Common myeloid progenitor, CD34-positive (primary cell): ENCODE results near the gene MVB12A. TPM values are rescaled to one million over a fixed set of nuclear protein-coding genes. Genes with fewer than 3 reads are reported as not detected.
A peak's percentile ranks its signal among the peaks of the same experiment; 100 is the strongest.

Experiments
- CTCF ChIA-PET: fragments of 350-600 bp; sonication (Branson Sonifier 250); formaldehyde crosslinking; loops from one replicate; lab custom pipeline; 2021; ENCODE audit warnings: antibody characterized with exemption; lab: Charles Lee
- POLR2A ChIA-PET: fragments of 350-600 bp; sonication (Branson Sonifier 250); formaldehyde crosslinking; loops from one replicate; lab custom pipeline; 2021; ENCODE audit warnings: antibody characterized with exemption; lab: Charles Lee
- DNase-seq, 3 donors: peaks; one replicate each; pipeline versions ENCODE4 v3.0.0 to v3.0.0-alpha.2; 2013
- H3K27ac ChIP-seq, 2 experiments: 1 replicate in 1 of 2; 2 replicates in 1 of 2; pipeline ENCODE4 v1.7.0; 2013; ENCODE audit warnings: inconsistent platforms in 2 of 2, low read length in 2 of 2, mild to moderate bottlenecking in 2 of 2, low read depth in 1 of 2, moderate library complexity in 1 of 2; ENCODE audit not compliant: severe bottlenecking in 2 of 2, insufficient read depth in 1 of 2, poor library complexity in 1 of 2
- H3K27me3 ChIP-seq, 5 experiments: replicated peaks in 2 of 5; 1 replicate in 3 of 5; 2 replicates in 2 of 5; pipeline versions ENCODE4 v1.6.1 to v1.7.0; 2013; ENCODE audit warnings: low read length in 4 of 5, mild to moderate bottlenecking in 2 of 5, moderate library complexity in 2 of 5, inconsistent platforms in 1 of 5; ENCODE audit not compliant: insufficient read depth in 5 of 5, control insufficient read depth in 4 of 5
- H3K36me3 ChIP-seq, 4 experiments: 1 replicate in 2 of 4; 2 replicates in 2 of 4; pipeline versions ENCODE4 v1.6.1 to v1.7.0; 2013; ENCODE audit warnings: low read length in 3 of 4, control low read depth in 1 of 4, mild to moderate bottlenecking in 1 of 4; ENCODE audit not compliant: control insufficient read depth in 4 of 4, insufficient read depth in 4 of 4
- H3K4me1 ChIP-seq, 4 experiments: 1 replicate in 3 of 4; 2 replicates in 1 of 4; pipeline versions ENCODE4 v1.6.1 to v1.7.1; 2013; ENCODE audit warnings: low read length in 3 of 4, mild to moderate bottlenecking in 3 of 4, control low read depth in 1 of 4, inconsistent platforms in 1 of 4, moderate library complexity in 1 of 4; ENCODE audit not compliant: control insufficient read depth in 4 of 4, insufficient read depth in 4 of 4; ENCODE audit errors: control extremely low read depth in 1 of 4
- H3K4me3 ChIP-seq, 7 experiments: 1 replicate in 4 of 7; 2 replicates in 3 of 7; pipeline versions ENCODE4 v1.5.1 to v1.7.0; 2013; ENCODE audit warnings: mild to moderate bottlenecking in 7 of 7, low read length in 6 of 7, moderate library complexity in 6 of 7, inconsistent platforms in 2 of 7, low read depth in 2 of 7, control low read depth in 1 of 7; ENCODE audit not compliant: insufficient read depth in 4 of 7, control insufficient read depth in 1 of 7; ENCODE audit errors: extremely low read depth in 1 of 7
- H3K9me3 ChIP-seq, 5 experiments: 1 replicate in 4 of 5; 2 replicates in 1 of 5; pipeline versions ENCODE4 v1.6.1 to v1.7.1; 2013; ENCODE audit warnings: low read length in 4 of 5, mild to moderate bottlenecking in 2 of 5, inconsistent platforms in 1 of 5, low read depth in 1 of 5, moderate library complexity in 1 of 5; ENCODE audit not compliant: control insufficient read depth in 4 of 5, insufficient read depth in 2 of 5; ENCODE audit errors: control extremely low read depth in 1 of 5
- WGBS: methylation state at CpG from one replicate; pipeline ENCODE4 v1.1.5; 2013; ENCODE audit not compliant: insufficient coverage; 5-methylcytosine and 5-hydroxymethylcytosine counted together
- polyA plus RNA-seq: library from polyadenylated mRNA; unstranded; fragments of 120-200 nt; gene quantifications from one replicate; pipeline ENCODE4 v1.2.1, GENCODE V29; 2013

MVB12A gene
- 38.6 TPM for polyA plus RNA-seq

DNA sequence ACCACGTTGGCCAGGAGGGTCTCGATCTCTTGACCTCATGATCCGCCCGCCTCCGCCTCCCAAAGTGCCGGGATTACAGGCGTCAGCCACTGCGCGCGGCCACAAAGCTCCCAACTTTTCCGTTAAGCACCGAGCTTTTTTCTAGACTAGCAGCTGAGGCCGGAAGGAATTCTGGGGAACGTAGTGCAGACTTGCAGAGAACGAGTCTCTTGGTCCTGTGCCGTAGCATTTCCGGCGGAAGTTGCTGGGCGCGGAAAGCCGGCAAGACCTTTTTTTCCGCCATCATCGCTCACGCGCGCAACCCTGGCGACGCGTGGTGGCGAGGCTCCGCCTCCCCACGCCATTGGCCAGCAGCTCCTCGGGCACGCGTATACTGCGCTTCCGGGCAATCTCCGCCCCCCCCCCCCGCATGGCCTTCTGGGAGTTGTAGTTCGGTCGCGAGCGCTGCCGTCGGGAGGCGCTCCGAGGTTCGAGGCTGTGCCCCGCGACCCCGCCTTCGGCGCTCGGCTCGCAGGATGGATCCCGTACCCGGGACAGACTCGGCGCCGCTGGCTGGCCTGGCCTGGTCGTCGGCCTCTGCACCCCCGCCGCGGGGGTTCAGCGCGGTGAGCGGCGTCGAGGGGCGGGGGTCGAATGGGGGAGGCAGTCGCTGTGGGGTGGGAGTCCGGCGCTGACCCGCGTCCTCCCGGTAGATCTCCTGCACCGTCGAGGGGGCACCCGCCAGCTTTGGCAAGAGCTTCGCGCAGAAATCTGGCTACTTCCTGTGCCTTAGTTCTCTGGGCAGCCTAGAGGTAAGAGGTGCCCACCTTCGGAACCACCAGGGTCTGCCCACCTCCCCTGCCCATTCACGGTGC, at the start of gene MVB12A:
Gene MVB12A, plus strand, starts transcription at position 427 of the 854 bp plus-strand sequence. Its CDS starts 89 bp downstream, at position 516.
- WGBS = 0% methylated on average over 60 of the region's 85 CpGs
- Histone ChIP-seq H3K9me3 (no peaks in the 10 kb centered on the region), H3K4me3 (peak within 1 kb of the TSS; percentile 69 to 91 (median 79)), H3K36me3 (peaks cover 0 to 19% (median 6%) of the 10 kb centered on the region in 4 experiments), H3K27me3 (no peaks in the 10 kb centered on the region), H3K27ac (peak within 1 kb of the TSS in 1 of 2 experiments; percentile 67), H3K4me1 (peaks cover 6 to 26% (median 17%) of the 10 kb centered on the region in 4 experiments)
- POLR2A ChIA-PET = interaction anchor here (0.7 to 1.7 kb wide), 3 partner anchors 13 to 83 kb away, joined by 3 to 13 read pairs (median 3); partner anchors contain the start of gene BST2
- CTCF ChIA-PET = interaction anchor here (0.5 to 4.6 kb wide), 11 partner anchors 11 to 76 kb away, joined by 3 to 19 read pairs (median 4); partner anchors contain the start of genes BST2 and CCDC194
- DNase-seq = peak; percentile 98 to 99 (median 99)

DNA sequence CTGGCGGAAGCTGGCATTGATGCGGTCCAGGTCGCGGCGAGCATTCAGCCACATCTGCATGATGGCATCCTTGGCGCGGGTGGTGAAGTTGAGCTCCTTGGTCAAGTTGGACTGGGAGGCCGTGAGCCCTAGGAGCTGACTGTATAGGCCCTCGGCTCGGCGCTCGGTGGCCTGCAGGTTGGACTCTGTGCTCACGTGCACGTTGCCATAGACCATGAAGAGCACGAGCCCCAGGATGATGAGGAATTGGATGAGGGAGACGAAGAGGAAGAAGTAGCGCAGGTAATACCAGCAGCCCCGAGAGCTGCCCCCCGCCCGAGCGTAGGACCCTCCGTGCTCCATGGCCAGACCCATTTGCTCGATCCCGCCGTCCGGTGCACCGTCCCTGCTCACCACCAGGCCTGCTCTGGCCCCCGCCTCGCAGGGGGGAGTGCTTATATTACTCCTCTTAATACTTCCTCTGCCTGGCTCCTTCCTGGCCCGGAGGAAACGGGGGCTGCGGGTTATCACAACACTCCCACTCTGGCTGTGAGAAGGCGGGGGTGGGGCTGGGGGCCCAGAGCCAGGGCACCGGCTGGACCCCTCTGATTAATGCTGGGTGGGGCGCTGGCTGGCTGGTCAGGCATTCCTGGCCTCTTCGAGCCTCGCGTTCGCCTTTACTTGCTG, 42.8 kb upstream of the MVB12A start, which contains the start of gene PLVAP:
Gene PLVAP, minus strand, starts transcription at position 408 of the 666 bp plus-strand sequence. Its CDS starts 54 bp downstream, at position 354.
- 41% methylated on average over 33 of the region's 39 CpGs for WGBS
- DNase-seq = peak in 2 of 3 donors; percentile 42 to 64
- peaks cover 0 to 2% (median 0%) of the 10 kb centered on the region in 5 experiments for H3K9me3 ChIP-seq
- CTCF ChIA-PET = interaction anchor here (1.2 to 2.6 kb wide), 4 partner anchors 9 to 29 kb away, joined by 3 to 8 read pairs (median 6); no protein-coding TSS in a partner anchor
- peak within 1 kb of the TSS in 3 of 7 experiments; percentile 40 to 48 (median 43) for H3K4me3 ChIP-seq
- no peak within 1 kb of the TSS for H3K27ac ChIP-seq
- no peaks in the 10 kb centered on the region for H3K36me3 ChIP-seq
- POLR2A ChIA-PET = no interaction called here
- H3K4me1 ChIP-seq = peaks cover 3 to 33% (median 29%) of the 10 kb centered on the region in 4 experiments
- H3K27me3 ChIP-seq = no peaks in the 10 kb centered on the region

DNA sequence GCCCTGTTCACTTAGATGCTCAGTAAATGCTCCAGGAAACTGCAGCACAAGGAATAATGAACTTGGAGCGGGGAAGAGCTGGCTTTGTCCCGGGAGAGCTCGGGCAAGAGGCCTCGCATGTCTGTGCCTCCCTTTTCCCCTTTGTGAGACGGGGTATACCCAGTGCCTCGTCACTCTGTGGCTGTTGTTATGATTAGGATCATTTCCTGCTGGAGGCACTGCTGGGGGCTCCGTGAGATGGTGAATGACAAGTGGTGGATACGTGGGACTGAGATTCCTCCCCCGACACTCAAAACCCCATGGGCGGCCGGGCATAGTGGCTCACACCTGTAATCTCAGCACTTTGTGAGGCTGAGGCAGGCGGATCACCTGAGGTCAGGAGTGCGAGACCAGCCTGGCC, 41.6 kb upstream of the MVB12A start:
- Histone ChIP-seq H3K36me3 (no peaks in the 10 kb centered on the region), H3K4me3 (peak overlapping the region in 1 of 7 experiments; percentile 40), H3K27ac (no peak overlapping the region), H3K9me3 (peaks cover 0 to 2% (median 0%) of the 10 kb centered on the region in 5 experiments), H3K4me1 (peaks cover 7 to 45% (median 38%) of the 10 kb centered on the region in 4 experiments), H3K27me3 (no peaks in the 10 kb centered on the region)
- peak in 2 of 3 donors; percentile 53 to 65 for DNase-seq
- POLR2A ChIA-PET = no interaction called here
- CTCF ChIA-PET = interaction anchor here (0.6 to 2.3 kb wide), 5 partner anchors 8 to 31 kb away, joined by 3 to 10 read pairs (median 4); no protein-coding TSS in a partner anchor
- WGBS = 24% methylated on average over 5 of the region's 13 CpGs

DNA sequence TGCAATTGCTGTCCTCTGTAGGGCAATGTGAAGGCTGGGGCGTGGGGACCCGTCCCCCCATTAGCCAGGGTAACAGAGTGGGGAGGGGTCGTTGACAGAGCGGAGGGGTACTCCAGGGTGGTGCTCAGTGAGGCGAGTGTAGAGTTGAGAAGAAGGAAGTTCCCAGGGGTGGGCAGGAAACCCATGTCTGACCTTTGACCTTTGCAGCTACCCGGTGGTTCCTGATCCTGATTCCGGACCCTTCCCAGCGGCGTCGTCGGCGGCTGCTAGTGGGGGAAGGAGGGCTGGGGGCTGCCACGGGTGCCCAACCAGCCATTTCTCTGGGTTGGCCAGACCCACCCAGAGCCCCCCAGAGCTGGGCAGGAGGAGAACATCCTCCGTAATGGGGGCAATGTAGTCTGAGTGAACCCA, 40.6 kb upstream of the MVB12A start:
- Histone ChIP-seq H3K4me3 (peak overlapping the region in 2 of 7 experiments; percentile 23 to 26), H3K36me3 (no peaks in the 10 kb centered on the region), H3K27me3 (no peaks in the 10 kb centered on the region), H3K9me3 (peaks cover 0 to 2% (median 0%) of the 10 kb centered on the region in 5 experiments), H3K27ac (no peak overlapping the region), H3K4me1 (peaks cover 7 to 45% (median 38%) of the 10 kb centered on the region in 4 experiments)
- ChIA-PET CTCF (interaction anchor here (0.6 to 2.3 kb wide), 4 partner anchors 10 to 204 kb away, joined by 3 to 10 read pairs (median 4); no protein-coding TSS in a partner anchor), POLR2A (interaction anchor here (0.9 kb wide), 1 partner anchor 9 kb away, joined by 3 read pairs; no protein-coding TSS in a partner anchor)
- 27% methylated on average over 5 of the region's 14 CpGs for WGBS
- peak in 2 of 3 donors; percentile 72 to 79 for DNase-seq

DNA sequence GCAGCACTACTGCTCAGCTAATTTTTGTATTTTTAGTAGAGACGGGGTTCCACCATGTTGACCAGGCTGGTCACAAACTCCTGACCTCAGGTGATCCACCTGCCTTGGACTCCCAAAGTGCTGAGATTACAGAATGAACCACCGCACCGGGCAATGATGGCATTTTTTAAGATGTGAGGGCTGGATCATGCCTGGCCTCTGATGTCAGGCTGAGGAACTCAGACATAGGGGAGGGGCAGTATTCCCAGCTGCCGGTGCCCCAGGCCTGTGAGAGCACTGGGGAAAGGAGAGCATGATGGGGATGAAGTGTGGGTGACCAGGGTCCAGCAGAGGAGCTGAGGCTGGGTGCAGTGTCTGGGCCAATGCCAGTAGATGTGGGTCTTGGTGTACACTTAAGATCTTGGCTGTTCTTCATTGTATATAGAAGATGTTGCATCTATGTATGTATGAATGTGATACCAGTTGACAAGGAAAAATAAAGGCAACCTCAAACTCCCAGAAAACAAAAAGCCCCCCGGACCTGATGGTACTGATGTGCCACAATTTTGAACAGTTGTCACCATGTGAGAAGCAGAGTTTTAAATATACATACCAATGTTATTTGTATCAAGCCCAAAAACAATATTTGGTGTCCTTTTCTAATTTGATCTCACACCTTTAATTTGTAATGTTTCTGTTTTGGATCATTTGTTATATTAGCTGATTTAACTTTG, 39.3 kb upstream of the MVB12A start:
- H3K4me3 ChIP-seq = no peak overlapping the region
- peaks cover 0 to 2% (median 0%) of the 10 kb centered on the region in 5 experiments for H3K9me3 ChIP-seq
- H3K27ac ChIP-seq = no peak overlapping the region
- H3K4me1 ChIP-seq = peaks cover 7 to 45% (median 38%) of the 10 kb centered on the region in 4 experiments
- DNase-seq = no peak
- CTCF ChIA-PET = interaction anchor here (1.2 kb wide), 1 partner anchor 9 kb away, joined by 10 read pairs; no protein-coding TSS in a partner anchor
- H3K36me3 ChIP-seq = no peaks in the 10 kb centered on the region
- 100% methylated on average over 3 of the region's 5 CpGs for WGBS
- H3K27me3 ChIP-seq = no peaks in the 10 kb centered on the region
- POLR2A ChIA-PET = no interaction called here
